Choroid plexus epithelial cell (primary cell): ENCODE measurements around the gene SUGT1.

ENCODE experiments used
- DNase-seq: peaks from one replicate; pipeline ENCODE4 v3.0.0-alpha.2; 2010; ENCODE audit warnings: low read depth
- H3K4me3 ChIP-seq: 2 replicates; pipeline ENCODE4 v1.5.1; 2011; ENCODE audit warnings: low read depth, mild to moderate bottlenecking, control low read depth, low read length, moderate library complexity
- TF ChIP-seq, protein P1 (sequence below): conservative IDR thresholded peaks from 2 replicates; pipeline ENCODE4 v1.5.1; 2011; ENCODE audit warnings: low read depth, mild to moderate bottlenecking, control low read depth, inconsistent platforms, low read length, moderate library complexity

SUGT1 gene

DNA sequence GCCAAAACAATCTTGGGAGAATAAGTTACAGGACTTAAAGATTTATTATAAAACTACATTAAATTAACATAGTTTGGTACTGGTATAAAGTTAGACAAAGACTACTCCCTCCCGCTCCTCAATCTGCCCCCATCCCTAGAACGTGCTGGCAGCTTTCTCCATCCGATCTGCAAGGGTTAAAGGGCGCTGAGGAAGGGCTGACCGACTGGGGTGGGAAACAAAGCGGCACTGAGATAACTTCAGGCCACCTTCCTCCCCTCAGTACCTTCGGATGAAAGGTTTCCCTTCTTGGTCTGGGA is 790 bp upstream of the SUGT1 start:
- H3K4me3 ChIP-seq, result peak overlapping the region; percentile 95
- DNase-seq, result no peak
- TF ChIP-seq, protein P1, sequence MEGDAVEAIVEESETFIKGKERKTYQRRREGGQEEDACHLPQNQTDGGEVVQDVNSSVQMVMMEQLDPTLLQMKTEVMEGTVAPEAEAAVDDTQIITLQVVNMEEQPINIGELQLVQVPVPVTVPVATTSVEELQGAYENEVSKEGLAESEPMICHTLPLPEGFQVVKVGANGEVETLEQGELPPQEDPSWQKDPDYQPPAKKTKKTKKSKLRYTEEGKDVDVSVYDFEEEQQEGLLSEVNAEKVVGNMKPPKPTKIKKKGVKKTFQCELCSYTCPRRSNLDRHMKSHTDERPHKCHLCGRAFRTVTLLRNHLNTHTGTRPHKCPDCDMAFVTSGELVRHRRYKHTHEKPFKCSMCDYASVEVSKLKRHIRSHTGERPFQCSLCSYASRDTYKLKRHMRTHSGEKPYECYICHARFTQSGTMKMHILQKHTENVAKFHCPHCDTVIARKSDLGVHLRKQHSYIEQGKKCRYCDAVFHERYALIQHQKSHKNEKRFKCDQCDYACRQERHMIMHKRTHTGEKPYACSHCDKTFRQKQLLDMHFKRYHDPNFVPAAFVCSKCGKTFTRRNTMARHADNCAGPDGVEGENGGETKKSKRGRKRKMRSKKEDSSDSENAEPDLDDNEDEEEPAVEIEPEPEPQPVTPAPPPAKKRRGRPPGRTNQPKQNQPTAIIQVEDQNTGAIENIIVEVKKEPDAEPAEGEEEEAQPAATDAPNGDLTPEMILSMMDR, result no peak

DNA sequence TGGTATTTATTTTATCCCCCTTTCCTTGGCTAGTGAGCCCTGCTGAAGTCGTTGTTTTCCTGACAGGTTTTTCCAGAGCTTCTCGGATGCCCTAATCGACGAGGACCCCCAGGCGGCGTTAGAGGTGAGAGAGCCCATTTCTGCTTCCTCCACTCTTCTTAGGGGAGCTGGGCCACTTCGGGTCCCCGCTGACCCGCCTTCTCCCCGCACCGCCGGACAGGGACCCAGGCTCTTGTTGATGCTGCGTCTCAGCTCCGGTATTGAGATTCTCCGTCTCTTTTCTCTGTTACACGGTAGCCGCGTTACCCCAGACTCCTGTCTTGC is 306 bp downstream of the SUGT1 start:
- no peak for DNase-seq
- TF ChIP-seq, protein P1, result no peak

DNA sequence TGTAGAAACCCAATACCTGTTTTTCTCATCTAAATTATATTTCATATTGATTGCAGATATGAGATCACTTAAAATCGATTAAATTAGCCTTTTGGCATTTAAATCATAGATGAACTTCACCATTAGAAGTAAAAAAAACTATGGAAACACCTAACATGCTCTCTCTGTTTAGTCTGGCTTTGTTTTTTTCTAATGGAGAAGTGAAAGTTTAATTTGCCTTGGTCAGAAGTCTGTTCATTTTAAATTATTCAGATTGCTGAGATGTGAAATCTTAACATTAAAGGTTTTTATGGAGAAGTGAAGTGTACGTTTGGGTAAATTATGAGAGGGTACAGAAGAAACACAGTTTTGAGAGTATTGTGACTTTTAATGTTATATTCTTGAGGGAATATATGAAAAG is 6.7 kb downstream of the SUGT1 start:
- DNase-seq, result no peak
- TF ChIP-seq, protein P1, result no peak

More for the DNA sequence above, 306 bp downstream of the SUGT1 start:
- peak overlapping the region; percentile 95 for H3K4me3 ChIP-seq

DNA sequence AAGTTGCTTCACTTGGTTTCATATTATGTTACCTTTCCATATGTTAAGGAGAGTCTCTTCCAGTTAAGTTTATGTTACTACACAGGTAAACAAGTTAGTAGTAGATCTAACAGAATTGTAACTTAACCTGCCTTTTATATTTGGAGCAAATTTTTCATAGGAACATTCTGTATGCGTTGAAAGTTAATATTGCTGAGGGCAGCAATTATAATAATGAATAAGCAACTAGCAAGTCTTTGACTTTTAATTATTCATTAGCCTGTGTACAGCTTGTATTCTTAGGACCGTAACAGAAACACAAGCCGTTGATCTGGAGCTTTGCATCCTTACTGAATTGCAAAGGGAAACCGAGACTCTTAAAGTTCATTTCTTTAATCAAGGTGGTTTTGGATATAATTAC is 11.6 kb downstream of the SUGT1 start:
- H3K4me3 ChIP-seq, result no peak overlapping the region
- DNase-seq, result no peak
- TF ChIP-seq, protein P1, result no peak

More for the DNA sequence above, 6.7 kb downstream of the SUGT1 start:
- no peak overlapping the region for H3K4me3 ChIP-seq

DNA sequence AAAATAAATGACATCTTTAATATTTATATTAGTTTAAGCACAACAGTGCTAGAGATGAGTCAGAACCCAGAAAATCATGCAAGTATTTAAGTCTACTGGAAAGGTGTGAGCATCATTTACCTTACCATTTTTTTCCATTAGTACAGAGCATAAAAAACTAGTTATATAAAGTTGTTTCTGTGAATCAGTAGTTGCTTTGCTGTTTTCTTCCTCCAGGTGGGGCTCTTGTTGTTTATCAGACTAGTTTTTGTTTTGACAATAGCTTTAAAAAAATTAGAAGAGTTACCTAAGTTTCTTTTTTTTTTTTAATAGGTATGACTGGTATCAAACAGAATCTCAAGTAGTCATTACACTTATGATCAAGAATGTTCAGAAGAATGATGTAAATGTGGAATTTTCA is 12.7 kb downstream of the SUGT1 start:
- DNase-seq, result peak; percentile 55
- no peak overlapping the region for H3K4me3 ChIP-seq
- TF ChIP-seq, protein P1, result peak; percentile 54

DNA sequence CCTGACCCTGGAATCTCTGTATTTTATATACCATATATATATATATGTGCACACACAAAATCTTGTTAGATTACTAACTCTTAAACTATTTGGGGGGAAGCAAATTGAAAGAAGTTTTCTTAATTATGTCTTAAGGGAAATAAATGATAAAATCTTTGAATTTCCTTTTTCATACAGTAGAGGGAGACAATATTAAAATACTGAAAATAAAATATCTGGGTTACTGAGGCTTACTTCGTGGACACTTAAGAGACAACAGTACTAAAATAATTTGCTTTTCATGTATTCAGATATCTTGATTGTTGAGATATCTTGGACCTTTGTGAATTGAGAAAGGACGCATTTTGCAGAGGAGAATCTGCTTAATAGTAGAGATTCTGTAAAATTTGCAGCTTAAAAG is 17.0 kb downstream of the SUGT1 start:
- H3K4me3 ChIP-seq, result no peak overlapping the region
- TF ChIP-seq, protein P1, result peak; percentile 11
- no peak for DNase-seq

DNA sequence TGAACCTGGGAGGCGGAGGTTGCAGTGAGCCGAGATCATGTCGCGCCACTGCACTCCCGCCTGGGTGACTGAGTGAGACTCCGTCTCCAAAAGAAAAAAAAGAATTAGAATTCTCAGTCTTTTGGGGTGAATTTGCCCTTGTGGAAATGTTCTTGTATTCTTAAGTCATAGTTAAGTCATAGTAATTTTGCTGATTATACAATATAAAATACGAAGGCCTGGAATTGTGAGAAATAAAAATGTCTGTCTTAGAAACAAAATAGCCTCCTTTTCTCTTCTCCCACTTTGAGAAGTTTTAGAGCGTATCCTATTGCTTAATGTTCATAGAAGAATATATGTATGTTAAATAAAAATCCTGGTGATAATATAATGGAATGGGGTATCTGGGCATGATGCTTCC is 18.1 kb downstream of the SUGT1 start:
- DNase-seq, result no peak
- TF ChIP-seq, protein P1, result no peak
- H3K4me3 ChIP-seq, result no peak overlapping the region
